ENCODE data around the gene HECTD3.
"Not testable (repeated sequence)": the region's sequence is repeated elsewhere in the genome, so short reads cannot be mapped to it uniquely, and the experiment has no call there.

Gene HECTD3

GRCh38 chr1:44988531-44989156 lies 22.5 kb downstream of the HECTD3 start:
- DNase-seq = no peak

GRCh38 chr1:44985747-44986359 lies 25.3 kb downstream of the HECTD3 start:
- DNase-seq = no peak

- DNase-seq = not testable (repeated sequence)
These were observed 33.8 kb downstream of the HECTD3 start for GRCh38 chr1:44977372-44977771.

- DNase-seq = no peak
These were observed 34.9 kb downstream of the HECTD3 start for GRCh38 chr1:44976252-44976651.

GRCh38 chr1:44973645-44974044 lies 37.5 kb downstream of the HECTD3 start:
- no peak for DNase-seq

GRCh38 chr1:44970317-44970716 lies 40.8 kb downstream of the HECTD3 start:
- DNase-seq = peak; percentile 27

- no peak for DNase-seq
These were observed 46.7 kb downstream of the HECTD3 start for GRCh38 chr1:44964396-44964795.

- DNase-seq = no peak
These were observed 48.4 kb downstream of the HECTD3 start for GRCh38 chr1:44962729-44963128.

- DNase-seq = not testable (repeated sequence)
These were observed 49.1 kb downstream of the HECTD3 start for GRCh38 chr1:44962022-44962421.

- peak; percentile 1 for DNase-seq
These were observed 53.6 kb downstream of the HECTD3 start for GRCh38 chr1:44957566-44957965.

- not testable (repeated sequence) for DNase-seq
These were observed 55.0 kb downstream of the HECTD3 start for GRCh38 chr1:44956077-44956476.

Measured in fibroblast of skin of scalp (primary cell).